ENCODE measurements around the gene NOTCH2NLA.
"Not testable (repeated sequence)": the region's sequence is repeated elsewhere in the genome, so short reads cannot be mapped to it uniquely, and the experiment has no call there.

NOTCH2NLA gene

GRCh38 chr1:146167740-146168139 lies 61.1 kb downstream of the NOTCH2NLA start:
- H3K4me3 ChIP-seq (ENCODE audit: low read length) = not testable (repeated sequence)

GRCh38 chr1:146167273-146167672 lies 61.5 kb downstream of the NOTCH2NLA start:
- H3K4me3 ChIP-seq (ENCODE audit: low read length) = not testable (repeated sequence)

- not testable (repeated sequence) for H3K4me3 ChIP-seq (ENCODE audit: low read length)
These were observed 84.4 kb downstream of the NOTCH2NLA start, which contains the start of gene NBPF10 for GRCh38 chr1:146144465-146144864. Gene NBPF10, minus strand, starts transcription at chr1:146144804. Its CDS starts 35 bp downstream, at chr1:146144769.
